AG04449 (cell line): ENCODE data around the gene JTB.

Experiments
- CTCF ChIA-PET: fragments of 350-600 bp; formaldehyde crosslinking; extraction: SDS; loops from one replicate; lab custom pipeline; 2021; ENCODE audit warnings: antibody characterized with exemption; lab: Yijun Ruan, JAX
- POLR2A ChIA-PET: fragments of 400-600, 350-600 bp; formaldehyde crosslinking; extraction: SDS; loops from one replicate; lab custom pipeline; 2020; ENCODE audit warnings: antibody characterized with exemption, inconsistent platforms; lab: Yijun Ruan, JAX
- DNase-seq: peaks from one replicate; pipeline ENCODE4 v3.0.0-alpha.2; 2010; ENCODE audit warnings: low read depth, low spot score
- H3K4me3 ChIP-seq: 2 replicates; pipeline ENCODE4 v1.5.1; 2011; ENCODE audit warnings: low read depth, mild to moderate bottlenecking, control low read depth, low read length
- CTCF ChIP-seq: IDR thresholded peaks from one replicate; pipeline ENCODE4 v1.5.1; 2011; ENCODE audit warnings: mild to moderate bottlenecking, moderate library complexity, low read length, control low read depth, inconsistent platforms; ENCODE audit not compliant: insufficient read depth; ENCODE audit errors: missing control alignments

Gene JTB

GRCh38 chr1:153937331-153937730 lies 40.1 kb downstream of the JTB start:
- POLR2A ChIA-PET, result no interaction called here
- H3K4me3 ChIP-seq, result no peak overlapping the region
- CTCF ChIA-PET, result interaction anchor here (0.8 to 1.6 kb wide), 2 partner anchors 9 to 49 kb away, joined by 3 to 7 read pairs; partner anchors contain the start of genes DENND4B and RAB13
- DNase-seq, result no peak
- no peak for TF ChIP-seq CTCF

GRCh38 chr1:153936011-153936802 lies 41.3 kb downstream of the JTB start:
- no peak overlapping the region for H3K4me3 ChIP-seq
- ChIA-PET POLR2A (no interaction called here), CTCF (interaction anchor here (1.2 to 1.6 kb wide), 2 partner anchors 10 kb away, joined by 4 to 7 read pairs; partner anchors contain the start of gene DENND4B)
- DNase-seq, result no peak
- no peak for TF ChIP-seq CTCF

DNA sequence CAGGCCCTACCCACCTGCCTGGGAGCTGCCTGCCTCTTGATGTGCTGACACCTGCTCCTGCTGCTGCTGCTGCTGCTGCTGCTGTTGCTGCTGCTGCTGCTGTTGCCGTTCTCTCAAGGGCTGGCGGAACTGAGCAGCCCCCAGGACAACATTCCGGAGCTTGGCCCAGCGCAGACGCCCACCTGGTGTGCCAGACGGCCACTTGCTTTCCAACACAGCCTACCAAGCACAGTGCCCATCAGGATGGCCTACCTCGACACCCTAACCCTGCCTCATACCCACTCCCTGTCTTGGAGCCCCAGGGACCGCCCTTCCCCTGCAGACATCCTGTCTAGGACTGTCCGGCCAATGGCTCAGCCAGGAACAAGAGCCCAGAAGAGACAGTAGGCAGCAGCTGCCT lies 42.7 kb downstream of the JTB start:
- POLR2A ChIA-PET, result interaction anchor here (1.0 kb wide), 1 partner anchor 22 kb away, joined by 3 read pairs; no protein-coding TSS in a partner anchor
- no peak overlapping the region for H3K4me3 ChIP-seq
- CTCF ChIA-PET, result interaction anchor here (1.2 to 1.7 kb wide), 2 partner anchors 10 to 12 kb away, joined by 4 to 6 read pairs; partner anchors contain the start of gene DENND4B
- no peak for DNase-seq
- no peak for TF ChIP-seq CTCF

DNA sequence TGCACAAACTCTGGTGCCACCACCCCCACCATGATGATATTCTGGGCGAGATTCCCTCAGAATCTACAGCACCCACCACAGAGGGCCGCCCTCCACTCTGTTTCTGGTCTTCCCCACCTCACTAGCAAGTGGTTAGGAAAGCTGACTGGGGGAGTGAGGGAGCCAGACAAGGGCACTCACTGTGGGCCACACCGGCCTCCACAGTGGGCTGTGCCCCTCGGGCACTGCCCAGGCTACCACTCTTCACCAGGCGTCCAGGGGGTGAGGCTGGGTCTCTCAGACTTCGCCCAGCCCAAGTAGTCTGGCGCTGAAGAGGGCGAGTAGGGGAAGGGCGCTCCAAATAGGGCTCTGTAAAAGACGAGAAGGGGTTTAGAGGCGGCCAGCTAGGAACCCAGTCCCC lies 43.5 kb downstream of the JTB start:
- ChIA-PET POLR2A (interaction anchor here (0.6 to 1.0 kb wide), 2 partner anchors 22 to 24 kb away, joined by 3 read pairs; no protein-coding TSS in a partner anchor), CTCF (interaction anchor here (0.8 to 1.7 kb wide), 2 partner anchors 11 to 137 kb away, joined by 5 to 6 read pairs; no protein-coding TSS in a partner anchor)
- no peak for DNase-seq
- no peak overlapping the region for H3K4me3 ChIP-seq
- TF ChIP-seq CTCF, result no peak

GRCh38 chr1:153933430-153933829 lies 44.0 kb downstream of the JTB start:
- POLR2A ChIA-PET, result interaction anchor here (0.6 kb wide), 1 partner anchor 23 kb away, joined by 3 read pairs; no protein-coding TSS in a partner anchor
- DNase-seq, result no peak
- no peak overlapping the region for H3K4me3 ChIP-seq
- no peak for TF ChIP-seq CTCF
- CTCF ChIA-PET, result no interaction called here
